Measurements from ENCODE around the gene PSMB1.

Gene PSMB1

GRCh38 chr6:170553534-170554012 lies 466 bp upstream of the PSMB1 start:
- Histone ChIP-seq H3K27me3 (ENCODE audit: insufficient read depth, low read length) (no peaks in the 10 kb centered on the region), H3K79me2 (ENCODE audit: insufficient read depth, low read length) (peaks cover 71% of the 10 kb centered on the region), H3K9me3 (ENCODE audit: low read length) (no peaks in the 10 kb centered on the region), H3K4me2 (ENCODE audit: low read length) (peak overlapping the region; percentile 95), H3K4me1 (ENCODE audit: insufficient read depth, low read length, severe bottlenecking) (peaks cover 46% of the 10 kb centered on the region), H3K27ac (ENCODE audit: low read depth, low read length, poor library complexity, severe bottlenecking) (peak overlapping the region; percentile 90), H3K9me2 (ENCODE audit: low read depth, low read length) (no peaks in the 10 kb centered on the region), H3K36me3 (ENCODE audit: insufficient read depth, low read length) (peaks cover 45% of the 10 kb centered on the region), H3F3A (ENCODE audit: insufficient read depth, low read length) (no peaks in the 10 kb centered on the region), H2AFZ (ENCODE audit: low read length) (peak overlapping the region; percentile 98), H4K20me1 (ENCODE audit: insufficient read depth, low read length) (0 out of 2 replicates have a peak, but pooled peaks cover 5% of the 10 kb centered on the region), H3K9ac (ENCODE audit: low read length) (peak overlapping the region; percentile 88), H3K4me3 (ENCODE audit: low read depth, low read length, poor library complexity, severe bottlenecking) (peak overlapping the region; percentile 83)
- TF ChIP-seq, protein P1, sequence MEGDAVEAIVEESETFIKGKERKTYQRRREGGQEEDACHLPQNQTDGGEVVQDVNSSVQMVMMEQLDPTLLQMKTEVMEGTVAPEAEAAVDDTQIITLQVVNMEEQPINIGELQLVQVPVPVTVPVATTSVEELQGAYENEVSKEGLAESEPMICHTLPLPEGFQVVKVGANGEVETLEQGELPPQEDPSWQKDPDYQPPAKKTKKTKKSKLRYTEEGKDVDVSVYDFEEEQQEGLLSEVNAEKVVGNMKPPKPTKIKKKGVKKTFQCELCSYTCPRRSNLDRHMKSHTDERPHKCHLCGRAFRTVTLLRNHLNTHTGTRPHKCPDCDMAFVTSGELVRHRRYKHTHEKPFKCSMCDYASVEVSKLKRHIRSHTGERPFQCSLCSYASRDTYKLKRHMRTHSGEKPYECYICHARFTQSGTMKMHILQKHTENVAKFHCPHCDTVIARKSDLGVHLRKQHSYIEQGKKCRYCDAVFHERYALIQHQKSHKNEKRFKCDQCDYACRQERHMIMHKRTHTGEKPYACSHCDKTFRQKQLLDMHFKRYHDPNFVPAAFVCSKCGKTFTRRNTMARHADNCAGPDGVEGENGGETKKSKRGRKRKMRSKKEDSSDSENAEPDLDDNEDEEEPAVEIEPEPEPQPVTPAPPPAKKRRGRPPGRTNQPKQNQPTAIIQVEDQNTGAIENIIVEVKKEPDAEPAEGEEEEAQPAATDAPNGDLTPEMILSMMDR (IDR thresholded peaks at IDR 0.05; ENCODE audit: low read length): no peak
- no peak for TF ChIP-seq EZH2 (IDR thresholded peaks at IDR 0.05; ENCODE audit: borderline replicate concordance, low read length)

DNA sequence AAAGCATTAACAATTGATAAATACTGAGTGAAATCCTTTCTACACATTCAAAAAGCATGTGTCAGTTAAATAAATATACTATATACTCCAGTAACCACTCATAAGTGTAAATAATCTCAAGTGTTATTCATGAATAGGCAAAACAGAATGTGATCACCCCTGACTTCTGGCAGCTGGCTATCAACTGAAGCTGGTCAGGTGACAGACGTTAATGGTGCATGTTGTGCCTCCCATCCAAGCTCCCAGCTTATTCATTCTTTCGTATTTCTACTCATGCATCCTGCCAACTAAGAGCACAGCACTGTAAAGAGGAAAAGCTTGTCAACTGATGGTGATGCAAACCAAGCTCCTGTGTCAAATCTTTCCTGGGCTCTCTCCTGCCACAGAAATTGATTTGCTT lies 7.7 kb downstream of the PSMB1 start:
- Histone ChIP-seq H4K20me1 (ENCODE audit: insufficient read depth, low read length) (peaks cover 5% of the 10 kb centered on the region; the same call in 1 of the 2 replicates), H3K9me3 (ENCODE audit: low read length) (no peaks in the 10 kb centered on the region), H3K27ac (ENCODE audit: low read depth, low read length, poor library complexity, severe bottlenecking) (no peak overlapping the region), H2AFZ (ENCODE audit: low read length) (no peak overlapping the region), H3K4me2 (ENCODE audit: low read length) (no peak overlapping the region), H3K36me3 (ENCODE audit: insufficient read depth, low read length) (peaks cover 99% of the 10 kb centered on the region), H3K9ac (ENCODE audit: low read length) (no peak overlapping the region), H3K9me2 (ENCODE audit: low read depth, low read length) (no peaks in the 10 kb centered on the region), H3K4me1 (ENCODE audit: insufficient read depth, low read length, severe bottlenecking) (peaks cover 8% of the 10 kb centered on the region), H3K27me3 (ENCODE audit: insufficient read depth, low read length) (no peaks in the 10 kb centered on the region), H3F3A (ENCODE audit: insufficient read depth, low read length) (no peaks in the 10 kb centered on the region), H3K79me2 (ENCODE audit: insufficient read depth, low read length) (peaks cover 41% of the 10 kb centered on the region), H3K4me3 (ENCODE audit: low read depth, low read length, poor library complexity, severe bottlenecking) (no peak overlapping the region)
- TF ChIP-seq, protein P1 (IDR thresholded peaks at IDR 0.05; ENCODE audit: low read length): no peak
- no peak for TF ChIP-seq EZH2 (IDR thresholded peaks at IDR 0.05; ENCODE audit: borderline replicate concordance, low read length)

DNA sequence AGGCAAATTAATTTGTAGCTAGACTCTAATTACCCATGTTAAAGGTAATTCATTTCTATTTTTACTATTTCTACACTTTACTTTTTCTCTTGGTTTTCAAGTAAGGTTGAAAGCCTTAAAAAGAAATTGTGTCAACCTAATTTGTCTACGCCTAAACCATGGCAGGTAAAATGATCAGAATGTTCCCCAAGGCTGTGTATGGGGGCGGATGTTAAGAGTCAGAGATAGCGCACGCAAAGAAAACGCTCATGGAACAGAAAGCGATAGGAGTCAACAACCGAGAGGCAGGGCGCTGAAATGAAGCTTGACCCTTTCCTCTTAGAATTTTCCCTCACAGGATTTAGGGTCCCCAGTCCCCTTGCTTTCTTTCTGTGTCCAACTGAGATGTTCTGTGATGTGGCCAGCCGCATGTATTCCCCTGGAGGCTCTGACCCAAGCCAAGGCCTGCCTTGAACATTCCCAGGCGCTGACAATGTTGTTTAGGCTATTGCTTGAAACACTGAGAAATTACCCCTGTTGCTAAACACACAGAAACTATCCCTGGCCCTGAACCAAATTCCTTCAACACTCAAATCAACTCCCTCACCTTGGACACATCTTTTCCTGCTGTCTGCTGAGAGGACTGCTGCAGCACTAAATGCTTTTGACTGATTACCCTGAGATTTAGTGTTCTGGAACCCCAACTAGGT lies 10.9 kb downstream of the PSMB1 start:
- Histone ChIP-seq H3K9me3 (ENCODE audit: low read length) (no peaks in the 10 kb centered on the region), H3F3A (ENCODE audit: insufficient read depth, low read length) (no peaks in the 10 kb centered on the region), H4K20me1 (ENCODE audit: insufficient read depth, low read length) (no peaks in the 10 kb centered on the region; the same call in 1 of the 2 replicates), H3K79me2 (ENCODE audit: insufficient read depth, low read length) (peaks cover 9% of the 10 kb centered on the region; the same call in 1 of the 2 replicates), H3K4me1 (ENCODE audit: insufficient read depth, low read length, severe bottlenecking) (no peaks in the 10 kb centered on the region), H3K27me3 (ENCODE audit: insufficient read depth, low read length) (no peaks in the 10 kb centered on the region), H2AFZ (ENCODE audit: low read length) (no peak overlapping the region), H3K36me3 (ENCODE audit: insufficient read depth, low read length) (peaks cover 99% of the 10 kb centered on the region), H3K4me3 (ENCODE audit: low read depth, low read length, poor library complexity, severe bottlenecking) (no peak overlapping the region), H3K9ac (ENCODE audit: low read length) (no peak overlapping the region), H3K9me2 (ENCODE audit: low read depth, low read length) (no peaks in the 10 kb centered on the region), H3K4me2 (ENCODE audit: low read length) (no peak overlapping the region), H3K27ac (ENCODE audit: low read depth, low read length, poor library complexity, severe bottlenecking) (no peak overlapping the region)
- TF ChIP-seq, protein P1 (IDR thresholded peaks at IDR 0.05; ENCODE audit: low read length): no peak
- TF ChIP-seq EZH2 (IDR thresholded peaks at IDR 0.05; ENCODE audit: borderline replicate concordance, low read length): no peak

All from OCI-LY1 (cell line).